ENCODE data around the gene ZFAND3.
"Not testable (repeated sequence)": the region's sequence is repeated elsewhere in the genome, so short reads cannot be mapped to it uniquely, and the experiment has no call there.

The ZFAND3 gene

DNA sequence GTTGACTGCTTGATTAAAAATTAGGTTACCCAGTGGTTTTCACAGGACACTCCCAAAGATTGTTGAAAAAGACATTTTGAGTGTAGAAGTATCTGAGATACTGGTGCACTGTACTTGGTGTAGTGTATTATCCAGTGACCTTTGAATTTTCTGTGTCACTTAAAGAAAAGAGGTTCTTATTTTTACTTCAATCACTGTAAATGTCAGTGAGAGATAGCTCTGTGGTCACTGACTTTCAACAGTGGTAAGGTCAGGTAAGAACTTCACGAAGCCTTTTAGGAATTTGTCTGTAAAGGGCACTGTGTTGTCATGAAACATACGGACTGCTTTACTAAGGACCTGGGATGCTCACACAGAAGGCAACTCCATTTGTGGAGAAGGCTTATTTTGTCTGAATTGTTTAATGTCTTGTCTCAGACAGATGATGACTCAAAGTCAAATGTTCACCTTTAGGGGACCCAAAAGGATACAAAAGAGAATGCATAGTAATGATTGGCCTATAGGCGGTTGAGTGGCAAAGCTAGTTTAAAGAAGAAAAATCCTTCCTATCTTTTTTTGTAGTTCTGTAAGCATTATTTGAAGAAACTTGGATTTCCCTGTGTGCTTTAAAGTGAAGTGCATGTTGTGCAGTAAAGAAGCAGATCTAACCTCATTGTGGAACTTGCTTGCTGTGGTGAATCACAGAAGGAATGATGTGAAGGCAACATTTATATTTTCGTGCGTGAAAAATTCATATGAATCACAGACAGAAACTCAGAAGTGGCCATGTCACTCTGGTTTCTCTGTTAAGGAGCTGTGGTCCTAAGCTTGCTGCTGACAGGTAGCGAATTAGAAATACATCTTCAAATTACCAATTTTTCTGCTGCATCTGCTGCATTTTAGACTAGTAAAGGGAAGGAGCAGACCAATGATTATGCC lies 47.3 kb downstream of the ZFAND3 start:
- no peak for DNase-seq

DNA sequence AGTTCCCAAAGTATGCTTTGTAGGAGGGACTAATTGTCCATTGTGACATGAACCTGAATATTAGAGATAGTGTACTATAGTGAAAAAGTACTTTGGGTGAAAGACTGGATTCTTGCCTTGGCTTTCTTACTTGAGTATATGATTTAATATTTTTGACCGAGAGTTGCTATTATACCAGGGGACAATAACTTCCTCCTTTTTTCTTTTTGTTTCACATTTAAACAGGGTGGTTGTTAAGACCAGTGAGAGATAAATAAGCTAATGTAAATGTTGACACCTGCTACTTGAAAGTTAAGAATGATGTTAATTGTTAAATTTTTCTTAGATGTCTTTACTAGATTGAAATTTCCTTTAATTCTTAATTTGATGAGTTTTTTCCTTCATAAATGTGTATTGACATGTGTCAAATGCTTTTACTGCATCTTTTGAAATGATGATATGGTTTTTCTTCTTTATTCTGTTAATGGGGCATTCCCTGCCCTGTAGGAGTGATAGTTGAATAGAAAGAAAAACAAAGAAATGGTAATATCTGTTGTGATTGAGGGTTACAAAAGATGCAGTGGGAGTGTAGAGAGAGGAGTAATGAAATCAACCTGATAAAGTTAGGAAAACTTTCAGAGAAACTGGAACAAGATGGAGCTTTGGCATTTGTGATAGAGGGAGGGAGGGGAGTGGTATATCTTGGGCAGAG lies 48.4 kb downstream of the ZFAND3 start:
- no peak for DNase-seq

DNA sequence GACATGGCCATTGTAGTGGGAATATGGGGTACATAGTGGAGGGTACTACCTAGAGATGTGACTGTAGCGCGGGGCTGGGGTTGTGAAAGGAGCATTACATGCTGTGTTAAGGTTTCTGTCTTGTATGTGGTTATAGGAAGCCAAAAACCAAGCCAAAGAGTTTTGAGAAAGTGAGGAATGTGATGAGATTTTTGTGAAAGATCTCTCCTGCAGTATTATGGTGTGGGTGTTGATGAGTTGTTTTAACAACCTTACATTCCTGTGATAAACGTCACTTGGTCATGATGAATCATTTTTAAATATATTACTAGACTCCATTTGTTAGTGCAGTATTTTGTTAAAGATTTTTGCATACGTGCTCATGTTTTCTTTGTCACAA lies 48.9 kb downstream of the ZFAND3 start:
- peak; percentile 49 to 69 for DNase-seq

DNA sequence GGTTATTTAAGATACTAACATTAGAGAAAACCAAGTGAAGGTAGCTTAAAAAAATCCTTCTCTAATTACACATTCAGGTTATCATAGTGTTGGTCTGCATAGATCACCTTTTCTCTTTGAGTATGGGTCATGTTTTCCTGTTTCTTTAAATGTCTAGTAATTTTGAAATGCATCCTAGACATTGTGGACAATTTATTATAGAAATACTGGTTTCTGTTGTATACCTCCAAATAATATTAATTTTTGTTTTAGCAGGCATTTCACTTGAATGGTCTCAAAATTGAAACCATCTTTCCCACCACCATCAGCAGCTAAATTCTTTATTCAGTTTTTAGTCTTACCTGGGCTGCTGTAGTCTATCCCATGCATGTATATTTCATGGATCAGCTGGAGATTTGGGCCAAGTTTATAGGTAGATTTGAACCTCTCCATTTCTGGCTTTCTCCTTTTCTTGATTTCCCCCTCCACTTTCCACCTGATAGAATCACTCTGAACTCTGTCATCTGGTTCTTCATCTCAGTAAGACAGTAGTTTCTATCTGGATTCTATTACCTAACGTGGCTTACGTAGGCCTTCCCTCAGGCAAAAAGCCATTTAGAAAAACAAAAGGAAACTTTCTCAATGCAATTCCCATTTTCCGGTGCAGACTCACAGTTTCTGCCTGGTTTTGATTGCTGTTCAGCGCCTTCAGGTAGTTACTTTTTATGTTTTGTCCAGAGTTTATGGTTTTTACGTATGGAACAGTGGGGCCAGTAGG lies 52.3 kb downstream of the ZFAND3 start:
- no peak for DNase-seq

DNA sequence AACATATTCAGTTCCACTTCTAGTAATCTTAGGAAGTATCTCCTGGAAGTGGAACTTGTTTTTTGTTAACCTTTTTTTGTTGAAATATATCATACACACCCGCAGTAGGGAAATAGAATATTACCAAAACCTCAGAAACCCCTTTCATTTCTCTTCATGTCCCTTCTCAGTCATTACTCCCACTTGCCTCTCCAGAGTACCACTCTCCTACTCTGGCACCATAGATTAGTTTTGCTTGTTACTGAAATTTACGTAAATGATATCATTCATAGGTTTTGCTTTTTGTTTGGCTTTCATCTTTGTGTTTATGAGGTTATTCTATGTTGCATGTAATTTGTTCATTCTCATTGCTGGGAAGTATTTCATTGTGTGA lies 52.8 kb downstream of the ZFAND3 start:
- no peak for DNase-seq

DNA sequence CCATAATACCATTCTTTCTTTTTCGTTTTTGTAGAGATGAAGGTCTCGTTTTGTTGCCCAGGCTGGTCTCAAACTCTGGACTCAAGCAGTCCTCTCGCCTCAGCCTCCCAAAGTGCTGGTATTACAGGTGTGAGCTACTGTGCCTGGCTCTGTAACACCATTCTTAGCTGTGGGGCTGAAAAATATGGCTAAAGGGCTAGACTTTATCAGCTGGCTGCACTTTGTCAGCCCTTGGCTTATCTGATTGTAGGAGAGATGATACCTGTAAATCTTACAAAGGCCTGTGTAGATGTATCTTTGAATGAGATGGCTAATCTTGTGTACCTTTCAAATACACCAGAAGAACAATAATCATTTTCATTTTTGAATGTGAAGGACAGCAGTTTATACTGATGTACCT lies 55.2 kb downstream of the ZFAND3 start:
- no peak for DNase-seq

DNA sequence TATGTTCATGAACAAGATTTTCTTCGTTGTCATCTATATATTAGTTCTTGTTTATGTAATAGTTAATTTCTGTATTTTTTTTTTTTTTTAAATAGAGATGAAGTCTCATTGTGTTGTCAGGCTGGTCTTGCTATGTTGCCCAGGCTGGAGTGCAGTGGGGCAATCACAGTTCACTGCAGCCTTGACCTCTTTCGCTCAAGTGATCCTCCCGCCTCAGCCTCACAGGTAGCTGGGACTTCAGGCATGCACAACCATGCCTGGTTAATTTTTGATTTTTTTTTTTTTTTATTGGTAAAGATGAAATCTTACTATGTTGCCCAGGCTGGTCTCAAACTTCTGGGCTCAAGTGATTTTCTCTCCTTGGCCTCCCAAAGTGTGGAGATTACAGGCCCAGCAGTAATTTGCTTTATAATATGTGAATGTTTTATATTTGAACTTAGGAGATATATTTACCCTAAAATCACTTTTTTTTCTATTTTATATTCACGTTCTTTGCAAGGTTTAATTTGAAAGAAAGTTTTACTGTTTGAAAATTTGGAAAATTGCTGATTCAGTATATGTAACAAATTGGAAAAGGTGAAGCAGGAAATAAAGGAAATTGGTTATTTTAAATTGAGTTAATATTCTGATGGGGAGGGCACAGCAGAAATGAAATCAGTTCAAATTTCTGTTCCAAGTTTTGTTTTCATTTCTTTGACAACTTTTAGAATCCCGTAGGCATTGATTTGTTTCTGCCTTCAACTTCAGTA lies 56.2 kb downstream of the ZFAND3 start:
- no peak for DNase-seq

DNA sequence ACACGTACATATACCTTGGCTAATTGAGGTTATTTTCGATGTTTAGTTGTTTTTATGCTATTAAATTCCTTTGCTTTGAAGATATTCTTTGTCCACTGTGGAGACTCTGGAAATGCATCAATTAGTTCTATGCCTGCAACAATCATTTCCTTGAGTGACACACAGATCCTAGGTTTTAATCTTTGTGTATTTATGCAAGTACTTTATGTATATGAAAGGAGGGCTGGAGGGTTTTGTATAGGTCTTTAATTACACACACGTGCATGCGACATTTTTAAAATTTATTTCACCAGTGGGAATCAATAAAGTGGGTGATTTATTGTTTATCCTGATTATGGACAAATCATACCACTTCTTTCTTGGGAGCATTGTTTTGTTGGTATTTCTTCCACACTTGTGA lies 57.3 kb downstream of the ZFAND3 start:
- DNase-seq = no peak

DNA sequence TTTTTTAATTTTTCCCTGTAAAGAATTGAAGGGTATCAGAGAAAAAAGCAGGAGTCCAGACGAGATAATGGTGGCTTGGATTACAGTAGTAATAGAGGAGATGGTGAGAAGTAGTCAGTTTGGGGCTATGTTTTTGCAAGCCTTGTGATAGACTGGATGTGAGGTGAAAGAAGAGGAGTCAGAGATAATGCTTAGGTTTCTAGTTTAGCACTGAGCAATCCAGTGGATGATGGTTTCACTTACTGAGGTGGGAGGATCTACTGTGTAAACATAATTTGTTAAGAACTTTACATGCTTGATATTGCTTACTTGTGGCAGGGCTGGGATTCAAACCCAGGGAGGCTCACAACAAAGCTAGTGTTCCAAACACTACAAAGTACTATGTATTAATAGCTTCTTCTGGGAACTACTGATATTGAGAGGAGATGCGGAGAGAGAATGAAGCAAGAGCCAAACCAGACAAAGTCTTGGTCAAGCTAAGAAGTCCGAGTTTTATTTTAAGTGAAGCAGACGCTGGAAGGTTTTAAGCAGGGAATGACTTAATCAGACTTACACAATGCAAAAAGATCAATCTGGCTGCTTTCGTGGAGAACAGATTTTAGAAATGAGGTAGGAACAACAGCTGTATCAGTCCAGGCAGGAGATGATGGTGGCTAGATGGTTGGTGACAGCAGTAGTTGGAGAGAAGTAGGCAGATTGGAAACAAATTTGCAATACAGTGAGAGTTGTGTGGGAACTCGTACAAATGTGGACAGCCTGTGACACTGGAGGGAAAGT lies 58.0 kb downstream of the ZFAND3 start:
- DNase-seq = no peak

DNA sequence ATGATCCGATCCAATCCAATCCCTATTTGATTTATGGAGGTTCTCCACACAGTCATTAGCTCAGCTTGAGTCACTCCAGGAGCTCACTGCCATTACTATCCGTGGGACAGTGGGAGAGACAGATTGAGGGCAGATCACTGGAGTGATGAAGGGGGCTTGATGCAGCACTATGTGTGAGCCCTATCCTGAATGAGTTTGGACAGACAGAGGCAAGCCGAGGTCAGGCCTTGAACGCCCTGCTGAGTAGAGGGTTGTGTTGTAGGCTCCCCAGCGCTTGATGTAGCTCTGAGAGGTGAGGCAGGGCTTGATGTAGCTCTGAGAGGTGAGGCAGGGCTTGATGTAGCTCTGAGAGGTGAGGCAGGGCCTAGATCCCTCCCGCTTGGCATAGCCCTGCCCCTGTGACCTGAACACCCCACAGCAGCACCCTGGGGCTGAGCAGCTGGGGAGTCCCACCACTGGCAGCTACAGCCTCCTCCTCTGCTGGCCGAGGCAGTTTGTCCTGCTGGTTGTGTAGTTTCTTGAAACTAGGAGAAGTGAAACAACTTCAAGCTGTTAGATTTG lies 58.7 kb downstream of the ZFAND3 start:
- DNase-seq = no peak

DNA sequence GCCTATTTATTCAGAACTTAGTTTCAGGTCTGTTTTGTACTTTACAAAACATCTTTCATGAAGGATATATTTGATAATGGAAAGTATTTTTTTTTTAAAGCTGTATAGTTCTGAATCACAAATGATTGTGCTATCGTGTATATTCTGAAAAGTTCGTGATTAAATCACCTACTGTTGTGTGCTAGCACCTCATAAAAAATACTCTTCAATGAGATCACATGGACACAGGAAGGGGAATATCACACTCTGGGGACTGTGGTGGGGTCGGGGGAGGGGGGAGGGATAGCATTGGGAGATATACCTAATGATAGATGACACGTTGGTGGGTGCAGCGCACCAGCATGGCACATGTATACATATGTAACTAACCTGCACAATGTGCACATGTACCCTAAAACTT lies 61.1 kb downstream of the ZFAND3 start:
- not testable (repeated sequence) for DNase-seq

DNA sequence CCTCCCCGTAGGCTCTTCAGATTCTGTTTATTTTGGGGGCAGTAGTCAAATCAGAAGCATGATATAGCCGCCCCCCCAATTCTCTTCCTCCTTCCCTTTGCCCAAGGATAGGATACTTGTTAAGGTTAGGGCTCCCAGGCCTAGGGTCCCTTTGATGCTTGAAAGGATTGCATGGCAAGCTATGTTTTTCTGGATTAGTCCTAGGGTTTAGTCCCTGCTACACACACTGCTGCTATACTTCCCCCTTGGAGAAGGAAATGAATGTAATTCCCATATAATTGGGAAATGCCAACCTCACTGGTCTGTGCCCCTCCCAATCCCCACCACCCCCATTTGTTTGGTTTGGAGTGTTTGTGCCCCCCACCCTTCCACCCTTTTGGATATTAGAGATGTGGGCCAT lies 62.8 kb downstream of the ZFAND3 start:
- DNase-seq = no peak

DNA sequence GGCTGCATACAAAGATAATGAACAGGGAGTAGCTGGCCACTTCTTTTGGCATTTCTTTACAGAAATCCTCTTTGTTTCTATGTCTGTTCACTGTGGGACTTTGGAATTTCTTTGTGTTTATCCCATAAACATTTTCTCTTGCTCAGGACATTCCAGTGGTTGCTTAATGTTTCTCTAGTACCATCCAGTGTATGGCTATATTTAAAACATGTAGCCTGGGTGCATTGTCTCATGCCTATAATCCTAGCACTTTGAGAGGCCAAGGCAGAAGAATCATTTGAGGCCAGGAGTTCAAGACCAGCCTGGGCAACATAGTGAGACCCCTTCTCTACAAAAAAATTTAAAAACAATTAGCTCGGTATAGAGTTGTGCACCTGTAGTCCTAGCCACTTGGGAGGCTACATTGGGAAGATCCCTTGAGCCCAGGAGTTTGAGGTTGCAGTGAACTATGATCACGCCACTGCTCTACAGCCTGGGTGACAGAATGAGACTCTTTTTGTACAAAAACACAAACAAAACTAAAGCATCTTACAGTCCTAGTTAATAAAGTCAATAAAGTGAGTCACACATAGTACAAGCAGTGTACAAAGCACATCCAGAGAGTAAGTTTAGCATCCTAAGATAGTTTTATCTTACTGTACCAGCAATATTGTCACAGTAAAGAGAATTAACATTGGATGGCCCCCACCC lies 63.3 kb downstream of the ZFAND3 start:
- peak in 1 of 2 experiments; percentile 33 for DNase-seq

DNA sequence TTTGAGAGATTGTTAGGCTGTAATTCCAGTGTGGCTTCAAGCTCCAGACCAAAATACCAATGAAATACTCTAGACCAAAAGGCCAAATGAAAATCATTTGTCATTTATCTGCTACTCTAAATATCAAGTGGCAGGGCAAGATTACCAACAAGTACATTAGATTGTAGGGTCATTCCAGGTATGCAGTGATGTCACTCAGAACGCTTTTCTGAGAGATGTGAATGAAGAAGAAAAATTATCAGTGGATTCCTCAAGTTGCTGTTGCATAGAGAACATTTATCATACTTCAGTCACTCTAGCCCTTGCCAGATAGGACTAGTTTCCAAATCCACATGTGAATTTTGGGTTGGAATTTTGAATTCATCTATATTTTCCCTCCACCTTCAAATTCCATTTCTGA lies 65.0 kb downstream of the ZFAND3 start:
- no peak for DNase-seq

DNA sequence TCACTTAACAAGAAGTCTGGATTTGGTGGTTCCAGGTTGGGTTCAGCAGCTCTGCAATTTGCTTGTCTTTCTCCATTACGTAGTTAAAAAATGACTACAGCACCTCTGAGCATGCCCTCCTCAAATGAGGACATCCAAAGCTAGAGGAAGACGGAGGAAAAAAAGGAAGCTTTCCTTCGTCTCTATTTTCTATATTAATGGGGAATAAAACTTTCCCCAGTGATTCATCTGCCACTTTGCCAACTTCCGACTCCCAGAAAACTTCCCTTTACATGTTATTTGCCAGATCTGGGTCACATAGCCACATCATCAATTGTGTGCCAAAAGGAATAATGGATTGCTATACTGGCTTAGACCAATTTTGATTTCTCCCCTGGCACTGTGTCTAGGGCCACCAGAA lies 69.5 kb downstream of the ZFAND3 start:
- DNase-seq = no peak

DNA sequence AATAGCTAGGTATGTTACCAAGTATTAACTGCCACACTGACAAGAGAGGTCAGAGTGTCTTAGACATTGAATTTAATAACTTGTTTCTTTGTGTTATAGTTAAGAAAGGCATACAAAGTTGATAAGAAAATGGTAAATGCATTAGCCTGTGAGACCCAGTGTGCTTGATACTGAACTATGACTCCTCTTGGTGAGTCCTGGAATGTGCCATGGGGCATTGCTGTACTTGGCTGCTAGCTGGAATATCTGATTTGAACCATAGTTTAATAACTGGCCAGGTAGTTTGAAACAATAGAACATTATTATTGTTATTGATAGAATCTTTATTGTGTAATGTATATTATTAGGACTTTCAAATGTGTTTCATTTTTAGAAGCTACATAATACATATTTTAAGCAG lies 70.0 kb downstream of the ZFAND3 start:
- DNase-seq = no peak

DNA sequence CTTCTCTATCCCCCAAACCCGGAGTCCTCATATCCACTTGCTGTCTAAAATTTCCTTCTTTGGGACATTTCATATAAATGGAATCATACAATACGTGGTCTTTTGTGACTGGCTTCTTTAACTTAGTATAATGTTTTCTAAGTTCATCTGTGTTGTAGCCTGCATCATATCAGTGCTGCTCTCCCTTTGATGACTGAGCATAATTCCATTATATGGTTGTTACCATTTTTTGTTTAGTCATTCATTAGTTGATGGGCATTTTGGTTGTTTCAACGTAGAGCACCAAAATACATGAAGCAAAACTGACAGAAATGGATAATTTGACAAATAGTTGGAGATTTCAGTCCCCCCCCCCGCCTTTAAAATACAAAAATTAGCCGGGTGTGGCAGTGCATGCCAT lies 71.5 kb downstream of the ZFAND3 start:
- no peak for DNase-seq

DNA sequence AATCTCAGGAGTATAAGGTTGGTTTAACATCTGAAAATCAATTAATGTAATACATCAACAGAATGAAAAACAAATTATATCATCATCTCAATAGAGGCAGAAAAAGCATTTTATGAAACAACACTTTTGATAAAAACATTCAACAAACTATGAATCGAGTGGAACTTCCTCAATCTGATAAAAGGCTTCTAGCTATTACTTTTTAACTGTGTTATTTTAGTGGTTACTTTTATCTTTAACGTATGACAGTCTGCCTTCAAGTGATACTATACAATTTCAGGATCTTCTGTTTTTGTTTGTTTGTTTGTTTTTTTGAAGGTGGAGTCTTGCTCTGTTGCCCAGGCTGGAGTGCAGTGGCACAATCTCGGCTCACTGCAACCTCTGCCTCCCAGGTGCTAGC lies 73.7 kb downstream of the ZFAND3 start:
- DNase-seq = no peak

DNA sequence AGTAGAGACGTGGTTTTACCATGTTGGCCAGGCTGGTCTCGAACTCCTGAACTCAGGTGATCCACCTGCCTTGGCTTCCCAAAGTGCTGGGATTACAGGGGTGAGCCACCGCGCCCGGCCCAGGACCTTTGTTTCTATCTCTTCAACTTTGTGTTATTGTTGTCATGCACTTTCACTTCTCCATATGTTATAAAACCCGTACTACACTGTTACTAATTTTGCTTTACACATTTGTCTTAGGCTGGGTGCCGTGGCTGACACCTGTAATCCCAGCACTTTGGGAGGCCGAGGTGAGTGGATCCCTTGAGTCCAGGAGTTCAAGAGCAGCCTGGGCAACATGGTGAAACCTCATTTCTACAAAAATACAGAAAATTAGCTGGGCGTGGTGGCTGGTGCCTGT lies 74.2 kb downstream of the ZFAND3 start:
- DNase-seq = not testable (repeated sequence)

DNA sequence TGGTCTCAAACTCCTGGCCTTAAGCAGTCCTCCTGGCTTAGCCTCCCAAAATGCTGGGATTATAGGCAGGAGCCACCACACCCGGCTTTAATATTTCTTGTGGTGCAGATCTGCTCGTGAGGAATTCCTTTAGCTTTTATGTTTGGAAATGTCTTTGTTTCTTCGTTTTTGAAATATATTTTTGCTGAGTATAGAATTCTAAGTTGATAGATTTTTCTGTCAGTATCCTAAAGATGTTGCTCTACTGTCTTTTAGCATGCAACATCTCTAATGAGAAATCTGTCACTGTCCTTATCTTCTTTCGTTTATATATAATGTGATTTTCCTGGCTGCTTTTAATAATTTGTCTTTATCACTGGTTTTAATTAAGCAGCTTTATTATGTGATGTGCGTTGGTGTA lies 75.1 kb downstream of the ZFAND3 start:
- DNase-seq = no peak

DNA sequence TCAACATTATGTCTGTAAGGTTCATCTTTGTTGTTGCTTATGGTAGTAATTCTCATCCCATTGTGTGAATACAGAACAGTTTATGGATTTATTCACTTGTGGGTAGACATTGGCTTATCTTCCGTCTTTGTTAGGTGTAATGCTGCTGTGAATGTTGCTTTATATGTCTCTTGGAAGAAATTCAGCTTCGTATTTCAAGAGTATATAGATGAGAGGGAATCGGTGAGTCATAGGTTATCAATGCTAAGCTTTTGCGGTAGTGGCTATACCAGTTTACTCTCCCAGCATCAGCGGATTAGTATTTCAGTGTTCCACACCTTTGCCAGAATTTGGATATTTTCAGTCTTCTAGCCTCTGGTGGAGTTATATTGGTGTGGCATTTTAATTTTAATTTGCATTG lies 77.8 kb downstream of the ZFAND3 start:
- DNase-seq = no peak

Measured in SW 1271 (cell line).